ENCODE measurements around the gene AIF1.

Gene AIF1

DNA sequence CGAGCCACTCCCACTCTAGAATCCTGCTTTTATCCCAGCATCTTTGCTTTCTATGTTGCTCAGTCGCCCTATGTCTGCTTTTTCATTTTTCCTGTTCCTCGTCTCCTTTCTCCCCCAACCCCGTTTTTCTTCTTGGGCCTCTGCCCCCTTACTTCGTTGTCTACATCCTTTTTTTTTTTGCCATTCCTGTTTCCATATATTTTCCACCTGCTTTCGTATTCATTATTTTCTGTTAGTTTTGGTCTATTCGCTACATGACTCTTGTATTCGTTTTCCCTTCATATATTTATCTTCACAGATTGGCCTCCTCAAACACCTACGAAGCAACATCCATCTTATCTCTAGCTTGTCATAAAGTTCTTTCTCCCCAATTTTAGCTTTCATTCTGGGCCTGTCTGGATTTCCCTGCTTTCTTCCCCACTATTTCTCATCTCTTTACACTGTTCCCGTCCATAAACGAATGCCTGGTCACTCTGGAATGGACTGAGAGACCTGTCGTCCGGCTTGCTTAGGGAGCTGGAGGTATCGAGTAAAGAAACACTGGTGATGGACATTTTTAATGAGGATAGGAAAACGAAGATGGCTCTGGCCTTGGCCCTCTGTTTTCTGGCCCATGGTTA is 6.4 kb downstream of the AIF1 start:
- DNase-seq, result no peak

DNA sequence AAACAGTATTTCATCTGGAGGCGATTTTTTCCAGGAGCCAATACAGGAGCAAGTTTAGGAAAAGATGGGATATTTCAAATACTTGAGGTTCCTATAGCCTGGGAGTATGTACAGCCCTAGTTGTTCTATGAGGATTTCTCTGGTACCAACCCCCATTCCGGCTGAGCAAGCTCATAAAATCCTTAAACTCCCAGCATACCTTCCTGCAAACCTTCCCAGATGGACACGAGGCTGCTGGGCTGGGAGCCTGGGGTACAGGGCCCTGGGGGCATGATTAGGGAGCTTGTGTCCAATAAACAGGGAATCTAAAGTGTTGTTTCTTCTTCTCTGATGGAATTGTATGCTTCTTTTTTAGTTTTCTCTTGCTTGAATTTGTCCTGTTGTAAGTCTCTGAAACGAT is 7.0 kb downstream of the AIF1 start:
- DNase-seq, result no peak

DNA sequence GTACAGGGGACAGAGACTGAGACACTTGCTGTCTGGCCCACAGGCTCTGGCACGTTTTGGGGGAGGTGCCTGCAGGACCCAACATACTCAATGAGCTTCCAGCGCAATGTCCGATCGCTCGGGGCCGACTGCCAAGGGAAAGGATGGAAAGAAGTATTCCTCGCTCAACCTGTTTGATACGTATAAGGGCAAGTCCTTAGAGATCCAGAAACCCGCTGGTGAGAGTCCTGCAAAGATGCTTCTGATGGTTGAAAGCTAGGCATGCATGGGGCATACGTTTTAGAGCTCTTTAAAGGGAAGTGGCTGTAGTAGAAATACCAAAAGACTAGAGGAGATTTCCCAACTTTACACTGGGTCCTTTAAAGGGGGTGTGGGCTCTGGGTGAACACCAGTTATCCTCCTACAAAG is 7.7 kb downstream of the AIF1 start:
- peak; percentile 42 for DNase-seq

DNA sequence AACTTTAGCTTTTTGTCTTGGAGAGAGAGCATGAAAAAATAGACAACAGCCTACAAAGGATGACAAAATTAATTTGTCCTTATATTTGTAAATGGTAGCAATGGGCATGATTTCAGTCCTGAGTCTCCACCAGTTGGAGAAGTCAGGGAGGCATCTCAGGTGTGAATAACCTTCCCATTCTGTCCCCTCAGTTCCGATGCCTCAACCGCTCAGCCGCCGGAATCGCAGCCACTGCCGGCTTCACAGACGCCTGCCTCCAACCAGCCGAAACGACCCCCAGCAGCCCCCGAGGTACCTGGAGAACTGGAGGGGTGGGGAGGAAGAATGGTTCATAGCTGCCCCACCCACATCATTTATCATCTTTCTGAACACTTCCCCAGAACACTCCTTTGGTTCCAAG is 9.0 kb downstream of the AIF1 start:
- DNase-seq, result no peak

DNA sequence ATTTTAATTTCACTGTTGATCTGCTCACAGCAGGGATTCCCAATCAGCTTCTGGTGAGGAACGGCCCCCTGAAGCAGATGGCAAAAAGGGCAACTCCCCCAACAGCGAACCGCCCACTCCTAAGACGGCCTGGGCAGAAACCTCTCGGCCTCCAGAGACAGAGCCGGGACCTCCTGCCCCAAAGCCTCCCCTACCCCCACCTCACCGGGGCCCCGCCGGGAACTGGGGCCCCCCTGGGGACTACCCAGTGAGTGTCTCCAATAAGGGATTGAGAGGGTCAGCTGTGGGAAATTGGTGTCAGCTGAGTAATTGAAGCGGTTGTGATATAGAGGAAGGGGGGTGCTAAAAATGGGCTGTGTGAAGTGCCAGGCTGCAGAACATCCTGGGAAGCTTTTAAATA is 11.9 kb downstream of the AIF1 start:
- no peak for DNase-seq

DNA sequence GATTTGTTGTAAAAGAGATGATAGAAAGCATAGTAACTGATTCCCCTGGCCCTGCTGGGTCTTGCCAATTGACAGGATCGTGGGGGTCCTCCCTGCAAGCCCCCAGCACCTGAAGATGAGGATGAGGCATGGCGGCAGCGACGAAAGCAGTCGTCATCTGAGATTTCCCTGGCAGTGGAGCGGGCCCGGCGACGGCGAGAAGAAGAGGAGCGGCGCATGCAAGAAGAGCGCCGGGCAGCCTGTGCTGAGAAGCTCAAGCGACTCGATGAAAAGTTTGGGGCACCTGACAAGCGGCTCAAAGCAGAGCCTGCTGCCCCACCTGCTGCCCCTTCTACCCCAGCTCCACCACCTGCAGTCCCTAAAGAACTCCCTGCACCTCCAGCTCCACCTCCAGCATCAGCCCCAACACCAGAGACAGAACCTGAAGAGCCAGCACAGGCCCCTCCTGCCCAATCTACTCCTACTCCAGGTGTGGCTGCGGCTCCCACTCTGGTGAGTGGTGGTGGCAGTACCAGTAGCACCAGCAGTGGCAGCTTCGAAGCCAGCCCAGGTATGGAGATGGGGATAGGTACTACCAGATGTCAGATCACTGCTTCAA is 12.8 kb downstream of the AIF1 start:
- no peak for DNase-seq

DNA sequence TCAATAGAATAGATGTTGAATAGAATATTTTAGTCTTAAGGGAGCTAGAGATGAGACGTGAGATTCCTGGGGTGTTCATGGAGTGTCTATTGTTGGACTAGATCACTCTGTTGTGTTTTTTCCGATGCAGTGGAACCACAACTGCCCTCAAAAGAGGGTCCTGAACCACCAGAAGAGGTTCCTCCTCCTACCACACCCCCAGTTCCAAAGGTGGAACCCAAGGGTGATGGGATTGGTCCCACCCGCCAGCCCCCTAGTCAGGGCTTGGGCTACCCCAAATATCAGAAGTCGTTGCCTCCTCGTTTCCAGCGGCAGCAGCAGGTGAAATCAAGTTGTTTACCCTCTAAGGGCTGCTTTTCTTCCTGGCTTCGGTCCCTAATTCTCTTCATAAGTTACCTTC is 14.0 kb downstream of the AIF1 start:
- DNase-seq, result no peak

DNA sequence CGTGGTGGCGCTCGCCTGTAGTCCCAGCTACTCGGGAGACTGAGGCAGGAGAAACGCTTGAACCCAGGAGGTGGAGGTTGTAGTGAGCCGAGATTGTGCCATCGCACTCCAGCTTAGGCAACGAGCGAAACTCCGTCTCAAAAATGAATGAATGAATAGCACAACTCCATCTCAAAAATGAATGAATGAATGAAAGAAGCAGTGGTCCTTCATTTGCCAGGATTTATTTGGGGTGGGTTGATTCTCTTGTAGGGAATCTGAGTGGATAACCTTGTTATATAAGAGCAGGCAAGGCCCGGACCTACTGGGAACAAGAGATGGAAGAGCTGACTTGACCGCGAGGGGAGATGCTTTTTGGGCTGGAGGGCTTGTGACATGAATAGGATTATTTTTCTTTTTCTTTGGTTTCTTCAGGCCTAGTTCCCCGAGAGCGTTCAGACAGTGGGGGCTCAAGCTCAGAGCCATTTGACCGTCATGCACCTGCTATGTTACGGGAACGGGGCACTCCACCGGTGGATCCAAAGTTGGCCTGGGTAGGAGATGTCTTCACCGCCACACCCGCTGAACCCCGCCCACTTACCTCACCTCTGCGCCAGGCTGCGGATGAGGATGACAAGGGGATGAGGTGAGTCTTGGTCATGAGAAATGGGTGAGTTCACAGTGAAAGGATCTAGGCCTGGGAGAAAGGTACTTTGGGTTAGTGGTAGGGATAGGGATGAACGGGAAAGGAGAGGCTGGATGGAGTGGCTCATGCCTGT is 15.3 kb downstream of the AIF1 start:
- no peak for DNase-seq

DNA sequence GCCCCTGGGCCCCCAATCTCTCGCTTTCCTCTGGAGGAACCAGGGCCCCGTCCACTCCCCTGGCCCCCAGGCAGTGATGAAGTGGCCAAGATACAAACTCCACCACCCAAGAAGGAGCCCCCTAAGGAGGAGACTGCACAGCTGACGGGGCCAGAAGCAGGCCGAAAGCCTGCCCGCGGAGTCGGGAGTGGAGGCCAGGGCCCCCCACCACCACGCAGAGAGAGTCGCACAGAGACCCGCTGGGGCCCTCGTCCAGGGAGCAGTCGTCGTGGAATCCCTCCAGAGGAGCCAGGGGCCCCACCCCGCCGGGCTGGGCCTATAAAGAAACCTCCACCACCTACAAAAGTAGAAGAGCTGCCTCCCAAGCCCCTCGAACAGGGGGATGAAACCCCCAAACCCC is 16.2 kb downstream of the AIF1 start:
- no peak for DNase-seq

DNA sequence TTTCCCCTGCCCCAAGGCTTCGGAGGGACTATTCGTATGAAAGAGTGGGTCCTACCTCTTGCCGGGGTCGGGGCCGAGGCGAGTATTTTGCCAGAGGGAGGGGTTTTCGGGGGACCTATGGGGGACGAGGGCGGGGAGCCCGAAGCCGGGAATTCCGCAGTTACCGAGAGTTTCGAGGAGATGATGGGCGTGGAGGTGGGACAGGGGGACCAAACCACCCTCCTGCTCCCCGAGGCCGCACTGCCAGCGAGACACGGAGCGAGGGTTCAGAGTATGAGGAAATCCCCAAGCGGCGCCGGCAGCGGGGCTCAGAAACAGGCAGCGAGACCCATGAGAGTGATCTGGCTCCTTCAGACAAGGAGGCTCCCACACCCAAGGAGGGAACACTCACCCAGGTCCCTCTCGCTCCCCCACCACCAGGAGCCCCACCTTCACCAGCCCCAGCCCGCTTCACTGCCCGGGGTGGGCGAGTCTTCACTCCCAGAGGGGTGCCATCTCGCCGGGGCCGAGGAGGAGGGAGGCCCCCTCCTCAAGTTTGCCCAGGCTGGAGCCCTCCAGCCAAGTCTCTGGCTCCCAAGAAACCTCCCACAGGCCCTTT is 16.7 kb downstream of the AIF1 start:
- no peak for DNase-seq

DNA sequence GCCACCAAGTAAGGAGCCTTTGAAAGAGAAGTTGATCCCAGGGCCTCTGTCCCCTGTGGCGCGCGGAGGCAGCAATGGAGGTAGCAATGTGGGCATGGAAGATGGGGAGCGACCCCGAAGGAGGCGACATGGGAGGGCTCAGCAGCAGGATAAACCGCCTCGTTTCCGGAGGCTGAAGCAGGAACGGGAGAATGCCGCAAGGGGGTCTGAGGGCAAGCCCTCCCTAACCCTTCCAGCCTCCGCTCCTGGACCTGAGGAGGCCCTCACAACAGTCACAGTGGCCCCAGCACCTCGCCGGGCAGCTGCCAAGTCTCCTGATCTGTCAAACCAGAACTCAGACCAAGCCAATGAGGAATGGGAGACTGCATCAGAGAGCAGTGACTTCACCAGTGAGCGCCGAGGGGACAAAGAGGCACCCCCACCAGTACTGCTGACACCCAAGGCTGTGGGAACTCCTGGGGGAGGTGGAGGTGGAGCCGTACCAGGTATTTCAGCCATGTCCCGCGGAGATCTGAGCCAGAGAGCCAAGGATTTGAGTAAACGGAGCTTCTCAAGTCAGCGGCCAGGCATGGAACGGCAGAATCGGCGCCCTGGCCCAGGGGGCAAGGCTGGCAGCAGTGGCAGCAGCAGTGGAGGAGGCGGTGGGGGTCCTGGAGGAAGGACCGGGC is 17.4 kb downstream of the AIF1 start:
- no peak for DNase-seq

DNA sequence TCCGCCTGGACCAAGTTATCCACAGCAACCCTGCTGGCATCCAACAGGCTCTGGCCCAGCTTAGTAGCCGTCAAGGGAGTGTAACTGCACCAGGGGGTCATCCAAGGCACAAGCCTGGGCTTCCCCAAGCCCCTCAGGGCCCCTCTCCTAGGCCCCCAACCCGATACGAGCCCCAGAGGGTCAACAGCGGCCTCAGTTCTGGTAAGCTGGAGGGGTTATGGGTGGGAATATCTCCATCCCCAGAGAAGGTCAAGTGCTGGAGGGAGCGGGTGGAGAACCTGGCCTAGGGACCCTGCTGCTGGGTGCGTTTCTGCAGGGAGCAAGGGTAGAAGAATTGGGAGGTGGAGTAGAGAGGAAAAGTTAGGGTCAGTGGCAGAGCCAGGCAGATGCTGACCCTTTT is 18.4 kb downstream of the AIF1 start:
- no peak for DNase-seq

DNA sequence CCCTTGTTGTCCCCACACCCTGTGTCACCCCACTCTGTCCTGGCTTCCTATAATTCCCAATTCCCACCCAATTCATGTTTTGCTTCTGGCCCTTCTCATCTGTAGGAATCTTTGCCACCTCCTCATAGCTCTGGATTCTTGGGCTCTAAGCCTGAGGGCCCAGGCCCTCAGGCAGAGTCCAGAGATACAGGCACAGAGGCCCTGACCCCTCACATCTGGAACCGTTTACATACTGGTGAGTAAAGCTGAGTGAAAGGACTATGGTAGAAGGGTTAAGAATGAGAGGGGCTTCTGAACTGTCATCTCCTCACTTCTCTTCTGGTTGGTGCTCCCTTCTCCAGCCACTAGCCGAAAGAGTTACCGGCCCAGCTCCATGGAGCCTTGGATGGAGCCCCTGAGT is 19.1 kb downstream of the AIF1 start:
- no peak for DNase-seq

DNA sequence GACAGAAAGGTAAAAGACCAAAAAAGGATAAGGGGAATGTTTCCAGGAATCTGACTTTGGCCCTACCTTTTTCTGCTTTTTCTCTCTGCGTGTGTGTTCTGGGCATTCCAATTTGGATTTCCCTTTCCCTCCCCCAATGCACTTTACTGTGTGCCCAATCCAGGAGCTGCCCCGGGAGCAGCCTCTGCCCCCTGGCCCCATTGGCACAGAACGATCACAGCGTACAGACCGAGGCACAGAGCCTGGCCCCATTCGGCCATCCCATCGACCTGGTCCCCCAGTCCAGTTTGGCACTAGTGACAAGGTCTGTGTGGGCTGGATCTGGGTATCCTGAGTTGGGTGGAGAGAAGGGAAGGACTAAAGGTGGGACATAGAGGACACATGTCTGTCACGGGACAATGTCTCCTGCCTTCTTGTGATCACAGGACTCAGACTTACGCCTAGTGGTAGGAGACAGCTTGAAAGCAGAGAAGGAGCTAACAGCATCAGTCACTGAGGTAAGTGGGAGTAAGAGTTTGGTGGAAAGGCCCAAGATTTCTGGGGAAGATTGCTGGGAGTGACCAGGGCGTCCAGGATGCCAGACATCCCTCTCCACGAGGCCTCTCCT is 20.0 kb downstream of the AIF1 start:
- no peak for DNase-seq

DNA sequence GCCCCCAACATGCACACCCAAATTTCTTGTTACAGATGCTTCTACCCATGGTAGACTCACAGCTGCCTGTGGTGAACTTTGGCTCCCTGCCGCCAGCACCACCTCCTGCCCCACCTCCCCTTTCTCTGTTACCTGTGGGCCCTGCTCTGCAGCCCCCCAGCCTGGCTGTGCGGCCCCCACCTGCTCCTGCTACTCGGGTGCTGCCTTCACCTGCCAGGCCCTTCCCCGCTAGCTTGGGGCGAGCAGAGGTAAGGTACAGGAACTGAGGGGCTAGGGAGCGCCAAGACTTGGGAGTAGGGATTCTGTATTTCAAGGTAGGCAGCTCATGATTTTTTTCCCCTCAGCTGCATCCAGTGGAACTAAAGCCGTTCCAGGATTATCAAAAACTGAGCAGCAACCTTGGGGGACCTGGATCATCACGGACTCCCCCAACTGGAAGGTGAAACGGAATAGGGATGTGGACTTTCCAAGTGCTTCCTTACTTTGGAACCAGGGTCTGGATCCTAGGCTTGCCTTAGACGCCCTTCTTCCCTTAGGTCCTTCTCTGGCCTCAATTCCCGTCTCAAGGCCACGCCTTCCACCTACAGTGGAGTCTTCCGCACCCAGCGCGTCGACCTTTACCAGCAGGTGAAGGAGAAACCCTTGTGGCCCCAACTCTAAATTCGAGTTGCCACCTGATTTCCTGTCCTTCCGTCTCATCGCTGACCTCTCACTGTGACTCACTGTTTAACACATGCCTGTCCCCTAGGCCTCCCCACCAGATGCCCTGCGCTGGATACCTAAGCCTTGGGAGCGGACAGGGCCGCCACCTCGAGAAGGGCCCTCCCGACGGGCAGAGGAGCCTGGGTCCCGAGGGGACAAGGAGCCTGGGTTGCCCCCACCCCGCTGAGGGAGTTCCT is 21.9 kb downstream of the AIF1 start:
- DNase-seq, result no peak

DNA sequence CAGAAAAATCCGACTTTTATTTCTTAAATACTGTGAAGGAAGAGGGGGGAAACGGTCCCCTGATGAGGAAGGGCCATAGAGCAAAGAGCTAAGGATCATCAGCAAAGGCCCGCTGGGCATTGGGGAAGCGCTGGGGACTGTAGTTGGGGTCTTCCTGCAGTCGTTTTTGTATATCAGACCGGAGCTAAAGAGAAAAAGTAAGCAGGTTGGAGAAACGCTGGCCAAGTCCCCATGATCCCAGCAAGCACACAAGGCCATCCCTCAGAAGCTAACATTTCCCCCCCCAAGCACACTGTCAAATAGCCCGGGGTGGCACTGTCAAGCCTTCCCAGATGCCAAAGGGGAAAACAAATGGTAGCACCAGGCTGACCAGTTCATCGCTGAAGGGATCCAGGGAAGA is 24.0 kb downstream of the AIF1 start:
- no peak for DNase-seq

DNA sequence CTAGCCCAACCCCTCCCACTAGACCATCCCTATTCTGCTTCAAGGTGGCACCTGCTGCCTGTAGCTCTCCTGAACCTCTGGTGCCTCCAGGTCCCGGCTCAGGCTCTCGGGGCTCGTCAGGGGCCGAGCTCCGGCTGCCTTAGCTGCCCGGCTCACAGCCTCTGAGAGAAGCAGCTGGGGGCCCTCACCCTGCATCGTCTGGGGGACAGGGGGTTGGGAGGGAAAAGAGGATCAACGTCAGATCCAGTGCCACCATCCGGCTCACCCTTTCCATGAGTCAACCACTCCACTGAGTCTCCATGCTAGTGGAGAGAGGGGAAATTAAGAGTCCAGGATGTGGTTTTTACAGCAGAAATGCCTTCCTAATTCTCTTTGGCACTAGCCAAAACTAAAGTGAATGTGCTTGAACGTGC is 24.4 kb downstream of the AIF1 start:
- DNase-seq, result no peak

DNA sequence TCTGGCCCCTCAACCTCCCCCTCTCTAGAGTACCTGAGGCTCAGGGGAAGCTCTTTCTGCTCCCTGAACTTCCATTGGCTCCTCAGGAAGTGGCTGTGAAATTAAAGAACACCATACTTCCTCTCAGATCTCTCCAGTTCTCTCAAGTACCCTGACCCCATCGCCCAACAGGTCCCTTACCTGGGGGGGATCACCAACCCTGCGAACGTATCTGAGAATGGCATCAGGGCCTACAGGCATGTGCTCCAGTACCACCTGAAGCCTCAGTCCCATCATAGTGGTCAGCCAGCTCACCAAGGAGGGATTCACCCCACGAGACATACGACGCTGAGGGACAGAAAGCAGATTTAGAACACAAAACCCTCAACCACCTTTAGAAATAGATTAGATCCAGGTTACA is 25.6 kb downstream of the AIF1 start:
- no peak for DNase-seq

DNA sequence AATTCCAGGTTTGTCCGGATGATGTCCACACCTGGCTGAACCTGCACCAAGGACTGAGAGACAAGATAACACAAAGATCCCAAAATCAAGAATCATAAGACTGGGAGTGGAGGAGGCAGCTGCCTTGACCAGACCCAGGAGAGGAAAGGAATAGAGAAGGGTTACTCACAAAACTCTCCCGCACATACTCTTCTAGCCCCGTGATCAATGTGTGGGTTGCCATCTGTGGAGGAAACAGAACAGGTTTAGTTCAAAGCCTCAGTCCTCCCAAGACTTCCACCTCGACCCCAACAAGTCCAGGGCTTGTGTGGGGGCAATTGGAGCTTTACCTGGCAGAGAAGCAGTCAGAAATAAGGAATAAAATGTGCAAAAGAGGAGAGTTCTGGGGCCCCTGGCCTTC is 26.3 kb downstream of the AIF1 start:
- DNase-seq, result no peak

DNA sequence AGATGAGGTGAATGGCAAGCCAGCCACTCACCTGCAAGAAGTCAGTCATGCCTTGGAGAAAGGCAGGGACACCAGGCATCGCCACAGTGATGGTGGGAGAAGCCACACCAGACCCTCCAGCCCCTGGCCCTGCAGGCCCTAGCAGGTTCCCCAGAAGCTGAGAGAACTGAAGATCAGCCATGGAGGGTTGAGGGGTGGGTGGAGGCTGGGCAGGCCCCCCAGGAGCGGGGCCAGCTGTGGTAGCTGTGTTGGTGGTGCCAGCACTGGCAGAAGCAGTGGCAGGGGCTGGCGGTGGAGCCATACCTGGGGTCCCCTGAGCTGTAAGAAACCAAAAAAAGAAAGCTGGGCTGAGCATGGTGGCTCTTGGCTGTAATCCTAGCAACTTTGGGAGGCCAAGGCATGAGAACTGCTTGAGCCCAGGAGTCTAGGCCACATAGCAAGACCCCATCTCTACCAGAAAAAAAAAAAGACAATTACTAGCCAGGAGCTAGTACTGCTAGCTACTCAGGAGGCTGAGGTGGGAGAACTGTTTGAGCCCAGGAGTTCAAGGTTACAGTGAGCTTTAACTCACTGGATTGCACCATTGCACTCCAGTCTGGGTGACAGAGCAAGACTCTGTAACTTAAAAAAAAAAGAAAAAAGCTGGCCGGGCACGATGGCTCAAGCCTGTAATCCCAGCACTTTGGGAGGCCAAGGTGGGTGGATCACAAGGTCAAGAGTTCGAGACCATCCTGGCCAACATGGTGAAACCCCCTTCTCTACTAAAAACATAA is 27.9 kb downstream of the AIF1 start:
- DNase-seq, result no peak

DNA sequence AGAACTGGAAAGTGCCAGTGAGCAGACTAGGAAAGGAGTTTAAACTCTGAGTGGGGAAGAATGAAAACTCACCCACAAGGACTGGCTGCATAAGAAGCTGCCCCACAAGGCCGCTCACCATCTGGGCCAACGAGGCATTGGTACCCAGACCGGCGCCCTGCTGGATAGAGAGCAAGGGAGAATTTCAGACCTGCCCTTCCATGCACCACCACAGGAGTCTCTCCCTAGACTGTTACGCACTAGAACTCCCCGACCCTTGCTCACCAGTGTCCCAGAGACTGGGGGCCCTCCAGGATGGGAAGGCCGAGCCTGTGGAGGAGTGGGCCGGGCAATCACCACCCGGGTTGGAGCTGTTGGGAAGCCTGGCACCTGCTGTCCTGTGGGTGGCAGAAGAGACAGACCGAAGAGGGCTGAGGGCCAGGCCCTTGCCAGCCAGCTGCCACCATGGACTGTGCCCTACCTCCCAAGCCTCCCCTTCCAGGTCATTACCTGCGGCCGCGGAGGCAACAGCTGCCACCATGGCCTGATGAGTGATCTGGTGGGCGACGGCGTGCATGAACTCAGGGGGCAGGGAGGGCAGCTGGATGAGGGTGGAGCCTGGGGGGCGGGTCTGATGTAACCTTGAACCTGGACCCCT is 28.9 kb downstream of the AIF1 start:
- DNase-seq, result no peak

All from hematopoietic multipotent progenitor cell treated with erythropoietin and hydrocortisone succinate and interleukin-3 and kit ligand, for 4 days (in vitro differentiated cells).